ENCODE measurements around the gene SAP30BP. TPM values are rescaled to one million over a fixed set of nuclear protein-coding genes. Genes with fewer than 3 reads are reported as not detected.

The SAP30BP gene
- total RNA-seq, 1 donor from 2014 or later: 107 TPM

- TF ChIP-seq, protein P1, sequence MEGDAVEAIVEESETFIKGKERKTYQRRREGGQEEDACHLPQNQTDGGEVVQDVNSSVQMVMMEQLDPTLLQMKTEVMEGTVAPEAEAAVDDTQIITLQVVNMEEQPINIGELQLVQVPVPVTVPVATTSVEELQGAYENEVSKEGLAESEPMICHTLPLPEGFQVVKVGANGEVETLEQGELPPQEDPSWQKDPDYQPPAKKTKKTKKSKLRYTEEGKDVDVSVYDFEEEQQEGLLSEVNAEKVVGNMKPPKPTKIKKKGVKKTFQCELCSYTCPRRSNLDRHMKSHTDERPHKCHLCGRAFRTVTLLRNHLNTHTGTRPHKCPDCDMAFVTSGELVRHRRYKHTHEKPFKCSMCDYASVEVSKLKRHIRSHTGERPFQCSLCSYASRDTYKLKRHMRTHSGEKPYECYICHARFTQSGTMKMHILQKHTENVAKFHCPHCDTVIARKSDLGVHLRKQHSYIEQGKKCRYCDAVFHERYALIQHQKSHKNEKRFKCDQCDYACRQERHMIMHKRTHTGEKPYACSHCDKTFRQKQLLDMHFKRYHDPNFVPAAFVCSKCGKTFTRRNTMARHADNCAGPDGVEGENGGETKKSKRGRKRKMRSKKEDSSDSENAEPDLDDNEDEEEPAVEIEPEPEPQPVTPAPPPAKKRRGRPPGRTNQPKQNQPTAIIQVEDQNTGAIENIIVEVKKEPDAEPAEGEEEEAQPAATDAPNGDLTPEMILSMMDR (conservative IDR thresholded peaks at IDR 0.05; ENCODE audit: low read depth, low read length): no peak
- DNase-seq (ENCODE audit: low read depth): no peak
- no peak overlapping the region for H3K4me3 ChIP-seq (ENCODE audit: low read depth, low read length)
Measured at GRCh38 chr17:75691801-75692626, 24.9 kb downstream of the SAP30BP start.

DNA sequence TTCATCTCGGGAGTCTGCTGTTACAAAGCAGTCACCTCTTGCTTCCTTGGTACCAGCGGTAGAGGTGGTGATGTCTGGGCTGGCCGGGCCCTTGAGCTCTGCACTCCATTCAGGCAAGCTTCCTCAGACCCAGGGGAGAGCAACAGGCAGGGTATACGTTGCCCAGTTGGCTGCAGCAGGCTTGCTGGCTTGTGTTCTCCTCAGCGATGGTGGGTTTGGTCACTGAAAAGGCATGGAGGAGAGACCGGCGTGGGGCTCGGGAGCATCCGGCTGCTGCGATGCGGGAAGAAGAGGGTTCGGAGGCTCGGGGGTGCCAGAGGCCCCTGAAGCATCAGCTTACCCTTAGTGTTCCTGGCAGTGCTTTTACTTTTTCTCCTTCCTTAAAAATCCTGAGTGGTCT lies 25.8 kb downstream of the SAP30BP start:
- DNase-seq (ENCODE audit: low read depth): no peak
- TF ChIP-seq, protein P1 (conservative IDR thresholded peaks at IDR 0.05; ENCODE audit: low read depth, low read length): no peak
- no peak overlapping the region for H3K4me3 ChIP-seq (ENCODE audit: low read depth, low read length)

DNA sequence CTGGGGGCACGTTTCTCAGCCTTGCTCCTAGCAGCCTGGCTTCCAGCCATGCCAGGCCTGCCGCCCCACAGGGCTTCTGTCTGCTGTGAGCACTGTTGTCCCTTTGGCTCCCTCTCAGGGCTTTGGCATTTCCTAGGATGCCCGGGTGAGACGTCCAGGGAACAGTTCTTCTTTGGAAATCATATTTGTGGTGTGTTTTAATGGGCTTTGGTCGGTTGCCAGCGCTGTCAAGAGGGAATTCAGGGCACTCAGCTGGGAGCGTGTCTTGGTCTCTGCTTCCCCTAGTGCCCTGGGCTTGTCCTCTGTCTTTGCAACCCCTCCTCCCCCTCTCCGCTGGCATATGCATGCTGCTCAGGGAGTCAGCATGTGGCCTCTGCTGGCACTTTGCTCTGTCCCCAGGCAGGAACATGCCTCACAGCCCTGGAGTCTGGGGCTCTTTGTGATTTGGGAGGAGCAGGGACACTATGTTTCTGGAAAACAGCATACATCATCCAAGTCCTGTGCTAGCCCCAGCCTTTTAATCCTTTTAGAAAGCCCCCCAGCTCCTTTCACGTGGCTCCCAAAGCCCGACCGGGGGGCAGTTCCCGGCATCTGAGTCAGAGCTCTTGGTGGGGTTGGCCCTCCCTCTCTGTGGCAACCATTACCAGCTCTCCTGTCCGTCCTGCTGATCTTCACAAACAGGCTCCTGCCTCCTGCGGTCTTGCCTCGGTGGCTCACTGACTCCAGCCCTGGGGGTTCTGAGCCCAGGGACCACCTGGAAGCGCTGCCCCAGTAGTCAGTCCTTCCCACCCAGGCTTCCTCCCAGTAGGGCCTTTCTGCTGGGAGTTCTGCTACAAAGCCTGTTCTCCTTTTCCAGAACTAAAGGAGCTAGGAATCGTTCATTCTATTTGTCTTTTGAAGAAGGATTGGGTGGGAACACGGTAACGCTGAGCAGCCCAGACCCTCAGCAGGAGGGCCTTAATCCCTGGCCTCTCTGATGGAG lies 26.7 kb downstream of the SAP30BP start:
- no peak for DNase-seq (ENCODE audit: low read depth)
- TF ChIP-seq, protein P1 (conservative IDR thresholded peaks at IDR 0.05; ENCODE audit: low read depth, low read length): peak; percentile 10
- H3K4me3 ChIP-seq (ENCODE audit: low read depth, low read length): no peak overlapping the region

DNA sequence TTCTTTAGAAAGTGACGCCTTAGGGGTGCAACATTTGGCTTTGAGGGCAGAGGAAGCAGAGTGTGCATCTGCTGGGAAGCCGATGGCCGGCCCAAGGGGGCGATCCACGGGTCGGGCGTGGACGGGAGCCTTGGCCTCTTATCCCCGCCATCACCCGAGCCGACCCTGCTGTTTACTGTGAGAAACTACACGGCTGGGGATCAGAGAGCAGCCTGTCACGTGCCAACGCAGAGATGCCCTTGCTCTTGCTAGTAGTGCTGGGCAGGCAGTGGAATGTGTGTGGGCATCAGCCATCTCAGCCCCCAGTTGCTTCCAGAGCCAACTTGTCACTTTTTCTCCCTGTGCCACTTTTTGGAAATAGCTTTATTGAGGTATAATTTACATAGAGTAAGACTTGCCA lies 27.4 kb downstream of the SAP30BP start:
- no peak overlapping the region for H3K4me3 ChIP-seq (ENCODE audit: low read depth, low read length)
- DNase-seq (ENCODE audit: low read depth): no peak
- TF ChIP-seq, protein P1 (conservative IDR thresholded peaks at IDR 0.05; ENCODE audit: low read depth, low read length): no peak

DNA sequence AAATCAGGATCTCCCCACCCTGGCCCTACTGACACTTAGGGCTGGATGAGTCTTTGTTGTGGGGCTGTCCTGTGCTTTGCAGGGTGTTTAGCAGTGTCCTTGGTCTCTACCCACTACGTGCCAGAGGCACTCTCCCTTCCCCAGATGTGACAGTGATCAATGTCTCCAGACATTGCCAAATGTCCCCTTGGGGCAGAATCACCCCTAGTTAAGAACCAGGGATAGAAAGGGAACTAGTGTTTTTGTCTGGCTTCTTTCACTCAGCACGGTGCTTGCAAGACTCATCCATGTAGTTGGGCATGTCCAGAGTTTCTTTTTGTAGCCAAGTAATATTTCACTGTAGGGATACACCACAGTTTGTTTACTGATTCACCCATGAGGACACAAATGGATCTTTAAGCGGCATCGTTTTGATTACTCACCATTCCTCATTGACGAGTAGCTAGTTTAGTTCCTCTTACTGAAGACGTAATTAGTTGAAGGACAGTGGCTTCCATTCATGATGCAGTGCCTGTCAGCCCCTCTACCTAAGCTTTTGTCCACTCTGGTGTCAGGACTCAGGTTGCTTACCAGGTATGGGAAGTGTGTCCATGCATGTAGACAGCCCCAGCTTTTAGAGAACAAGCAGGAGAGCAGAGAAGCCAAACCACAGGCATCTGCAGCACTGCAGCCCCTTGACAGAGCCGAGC lies 28.1 kb downstream of the SAP30BP start:
- TF ChIP-seq, protein P1 (conservative IDR thresholded peaks at IDR 0.05; ENCODE audit: low read depth, low read length): no peak
- no peak overlapping the region for H3K4me3 ChIP-seq (ENCODE audit: low read depth, low read length)
- no peak for DNase-seq (ENCODE audit: low read depth)

DNA sequence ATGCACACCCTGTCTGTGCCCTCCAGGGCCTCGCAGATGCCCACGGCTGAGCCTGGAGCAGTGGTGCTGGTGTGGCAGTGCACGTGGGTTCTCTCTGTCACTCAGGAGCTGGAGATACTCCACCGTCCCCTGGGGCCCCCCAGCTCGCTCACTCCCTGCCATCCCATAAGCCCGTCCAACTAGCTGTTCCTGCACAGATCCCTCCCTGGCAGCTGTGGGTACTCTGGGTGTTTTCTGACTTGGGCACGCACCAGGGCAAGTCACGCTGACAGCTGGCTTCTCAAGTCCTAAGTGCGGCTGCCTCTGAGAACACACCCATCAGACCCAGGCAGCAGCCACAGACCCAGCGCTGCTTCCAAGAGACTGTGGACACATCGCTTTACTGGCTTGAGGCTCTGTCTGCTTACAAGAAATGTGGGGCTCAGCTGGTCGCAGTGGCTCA lies 28.7 kb downstream of the SAP30BP start:
- TF ChIP-seq, protein P1 (conservative IDR thresholded peaks at IDR 0.05; ENCODE audit: low read depth, low read length): no peak
- no peak for DNase-seq (ENCODE audit: low read depth)
- H3K4me3 ChIP-seq (ENCODE audit: low read depth, low read length): no peak overlapping the region

All from epithelial cell of proximal tubule (primary cell).